Embryonic facial prominence (tissue), 1 donor: Measurements from ENCODE around the gene NAV2.

ENCODE experiments used
- DNase-seq: peaks from one replicate; pipeline ENCODE4 v3.0.0-alpha.2; 2016; ENCODE audit errors: extremely low spot score

The NAV2 gene

DNA sequence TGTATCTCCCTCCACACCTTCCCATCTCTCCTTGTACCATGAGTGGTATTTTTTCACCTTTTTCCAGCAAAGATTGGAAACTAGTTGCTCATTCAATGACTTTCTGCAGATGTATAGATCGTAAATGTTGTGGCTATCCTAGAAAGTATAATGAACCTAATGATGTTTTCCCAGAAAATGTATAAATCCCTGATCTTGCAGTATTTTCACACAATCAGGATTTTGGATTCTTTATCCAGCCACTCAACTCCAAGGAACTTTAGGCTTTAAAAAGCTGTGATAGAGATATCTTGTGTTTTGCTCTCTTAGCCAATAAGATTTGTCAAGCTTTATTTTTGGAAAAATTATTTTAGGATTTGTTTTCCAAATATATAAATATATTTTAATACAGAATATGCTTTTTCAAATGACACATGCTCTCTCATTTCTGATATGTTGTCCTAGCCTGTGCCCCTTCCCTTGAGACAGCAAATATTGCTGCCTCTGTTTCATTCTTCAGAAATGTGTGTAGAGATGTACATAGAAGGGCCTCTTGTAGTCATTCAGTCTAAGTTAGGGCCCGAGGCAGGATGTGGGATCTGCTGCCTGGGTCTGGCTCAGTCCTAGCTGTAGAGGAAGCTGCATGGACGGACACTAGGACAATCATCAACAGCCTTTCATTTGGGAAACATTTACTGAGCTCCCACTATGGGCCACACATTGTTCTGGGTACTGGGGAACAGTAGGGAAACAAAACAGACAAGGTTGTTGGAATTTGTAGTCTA lies 62.4 kb downstream of the NAV2 start:
- no peak for DNase-seq

DNA sequence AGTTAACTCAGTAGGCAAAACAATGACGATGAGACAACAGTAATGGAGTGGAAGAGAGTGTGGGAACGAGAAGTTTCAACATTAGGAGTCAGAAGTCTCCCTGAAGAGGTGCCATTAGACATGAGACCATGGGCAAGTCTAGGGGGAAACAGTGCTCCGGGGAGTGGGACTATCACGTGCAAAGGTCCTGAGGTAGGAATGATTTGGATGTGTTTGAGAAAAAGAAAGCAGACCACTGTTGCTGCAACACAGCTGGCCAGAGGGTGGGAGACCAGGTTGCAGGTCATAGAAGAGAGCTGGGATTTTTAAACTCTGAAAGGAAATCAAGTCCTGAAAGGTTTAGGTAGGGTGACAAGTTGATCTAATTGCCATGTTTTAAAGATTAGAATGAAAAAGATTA lies 63.0 kb downstream of the NAV2 start:
- DNase-seq: no peak

DNA sequence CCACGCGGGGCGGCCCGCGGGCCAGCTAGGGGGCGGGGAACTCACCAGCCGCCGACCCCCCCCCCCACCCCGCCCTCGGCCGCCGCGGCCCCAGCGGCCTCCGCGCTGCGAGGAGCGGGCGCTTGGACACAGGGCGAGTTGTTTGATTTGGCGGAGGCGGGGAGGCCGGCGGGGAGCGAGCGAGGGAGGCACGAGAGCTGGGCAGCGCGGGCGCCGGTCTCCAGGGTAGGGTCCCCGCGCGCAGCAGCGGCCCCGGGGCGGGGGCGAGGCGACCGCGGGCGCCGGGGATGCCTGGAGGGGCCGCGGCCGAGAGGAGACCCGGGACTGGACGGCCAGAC lies 64.4 kb downstream of the NAV2 start:
- no peak for DNase-seq

DNA sequence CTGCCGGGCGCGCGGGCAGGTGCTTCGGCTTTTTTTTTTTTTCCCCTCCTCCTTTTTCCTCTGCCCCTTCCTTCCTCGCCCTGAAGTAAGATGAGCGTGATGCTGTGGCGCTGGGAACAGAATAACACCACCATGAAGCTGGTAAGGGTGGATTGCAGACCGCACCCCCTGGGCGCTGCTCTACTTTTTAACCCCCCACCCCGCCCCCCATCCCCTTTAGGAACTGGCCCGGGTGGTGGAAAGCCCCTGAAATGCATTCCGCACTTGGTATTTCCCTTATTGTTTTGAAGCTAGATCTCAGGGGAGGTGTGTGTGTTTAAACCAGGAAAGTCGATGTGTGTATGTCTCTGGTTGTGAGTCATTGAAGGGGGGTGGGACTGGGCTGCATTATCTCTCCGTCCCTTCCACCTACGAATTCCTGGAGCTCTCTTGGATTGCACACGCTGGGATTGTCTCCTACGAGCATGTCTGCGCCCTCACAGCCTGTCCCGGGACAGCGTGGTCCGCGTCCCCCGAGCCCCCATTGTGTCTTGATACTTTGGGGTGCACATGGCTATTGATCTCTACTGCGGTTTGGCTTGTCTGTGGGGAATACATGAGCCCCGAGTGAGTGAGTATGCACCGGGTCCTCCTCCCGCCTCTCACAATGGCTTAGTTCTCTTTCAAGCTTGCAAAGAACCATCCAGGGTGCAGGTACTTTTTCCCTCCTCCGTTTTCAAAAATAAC lies 64.9 kb downstream of the NAV2 start:
- DNase-seq: no peak

DNA sequence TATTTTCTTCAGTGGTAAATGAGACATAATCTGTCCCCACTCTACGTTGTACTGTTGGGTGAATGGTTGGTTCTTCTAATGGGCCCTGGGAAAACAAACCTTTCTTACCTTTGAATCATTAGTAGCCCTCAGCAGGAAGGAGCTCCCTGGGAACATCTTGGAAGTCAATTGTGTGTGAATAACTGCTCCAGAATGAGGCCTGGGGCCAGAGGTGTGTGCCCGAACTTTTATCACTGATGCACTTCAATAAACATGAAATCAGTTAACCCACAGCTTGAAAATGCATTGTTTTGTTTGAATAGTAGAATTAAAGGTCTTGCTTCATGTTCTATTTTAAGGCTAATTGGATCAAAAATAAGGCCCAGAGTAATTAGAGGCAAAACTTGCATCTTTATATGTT lies 67.1 kb downstream of the NAV2 start:
- no peak for DNase-seq

DNA sequence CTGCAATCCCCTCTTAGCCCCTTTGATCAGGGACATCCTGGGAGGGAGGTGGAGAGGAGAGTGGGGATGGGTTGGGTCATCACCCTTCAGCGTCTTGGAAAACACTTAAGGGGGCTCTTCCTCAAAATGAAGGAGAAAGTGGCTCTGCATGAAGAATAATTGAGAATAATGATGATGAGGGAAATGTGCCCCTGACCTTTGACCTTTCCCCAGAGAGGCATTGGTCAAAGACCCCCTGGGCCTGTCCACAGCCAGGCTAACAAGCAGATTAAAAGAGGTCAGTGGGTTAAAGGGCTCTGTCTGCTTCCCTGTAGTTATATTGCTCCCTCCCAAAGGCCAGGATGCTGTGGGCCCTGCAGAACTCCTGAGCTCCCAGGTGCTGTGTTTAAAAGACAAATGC lies 68.7 kb downstream of the NAV2 start:
- no peak for DNase-seq

DNA sequence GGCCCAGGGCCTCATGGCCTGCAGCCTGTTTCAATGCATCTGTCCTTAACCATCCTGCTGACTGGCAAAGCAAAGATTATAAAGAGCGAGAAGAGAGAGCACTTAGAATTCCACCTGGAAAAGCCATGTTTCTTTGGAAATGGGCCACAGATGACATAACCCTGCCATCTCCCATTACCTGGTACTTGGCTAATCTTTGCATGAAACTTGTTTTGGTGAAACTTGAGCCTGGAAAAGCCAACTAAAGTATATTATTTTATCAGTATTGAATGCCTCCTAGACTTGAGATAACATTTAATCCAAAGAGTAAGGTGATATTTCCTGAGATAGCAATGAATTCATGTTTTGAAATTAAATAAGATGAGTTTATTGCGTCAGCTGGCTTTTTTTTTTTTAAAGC lies 72.6 kb downstream of the NAV2 start:
- no peak for DNase-seq

DNA sequence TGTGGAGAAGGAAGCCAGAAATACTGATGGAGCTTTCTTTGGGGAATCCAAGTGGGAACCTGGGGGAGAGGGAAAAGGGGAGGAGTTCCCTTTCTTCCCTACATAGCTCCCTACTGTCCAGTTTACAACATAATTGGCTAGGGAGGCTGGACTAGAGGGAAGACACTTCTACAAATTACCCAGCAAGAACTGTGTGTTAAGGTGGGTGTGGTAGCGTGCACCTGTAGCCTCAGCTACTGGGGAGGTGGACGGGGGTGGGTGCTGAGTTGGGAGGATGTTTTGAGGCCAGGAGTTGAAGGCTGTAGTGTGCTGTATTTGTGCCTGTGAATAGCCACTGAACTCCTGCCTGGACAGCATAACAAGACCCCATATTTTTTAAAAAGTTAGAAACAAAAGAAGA lies 74.0 kb downstream of the NAV2 start:
- DNase-seq: no peak

DNA sequence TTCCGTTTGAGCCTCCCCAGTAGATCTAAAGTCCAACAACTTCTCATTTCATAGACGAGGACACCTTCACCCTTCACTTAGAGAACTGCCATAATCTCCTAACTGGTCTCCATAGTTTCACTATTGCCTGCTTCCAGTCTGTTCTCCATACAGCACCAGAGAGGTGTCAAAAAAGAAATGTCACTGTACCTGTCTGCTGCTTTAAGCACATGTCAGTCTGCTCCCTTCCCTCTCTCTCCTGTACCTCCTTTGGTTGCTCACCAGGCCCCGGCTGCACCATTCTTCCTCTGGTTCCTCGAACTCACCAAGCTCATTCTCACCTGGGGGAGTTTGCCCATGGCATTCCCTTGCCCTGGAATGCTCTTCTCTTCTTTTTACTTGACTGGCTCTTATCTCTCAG lies 75.8 kb downstream of the NAV2 start:
- DNase-seq: no peak

DNA sequence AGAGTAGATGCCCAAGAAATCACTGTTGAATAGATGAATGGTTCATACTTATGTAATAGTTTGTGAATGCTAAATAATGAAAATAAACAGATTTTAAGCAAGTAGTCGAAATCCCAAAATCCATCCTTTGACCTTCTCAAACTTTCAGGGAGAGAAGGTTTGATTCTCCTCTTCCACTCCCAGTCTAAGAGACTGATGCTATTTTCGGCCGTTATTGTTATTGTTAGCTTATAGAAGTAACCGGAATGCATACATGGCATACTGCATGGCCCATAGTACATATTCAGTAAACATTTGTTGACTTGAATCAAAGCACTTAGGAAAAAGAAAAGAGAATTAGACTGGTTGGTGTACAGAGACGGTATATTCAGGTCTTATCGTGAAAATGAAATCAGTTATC lies 76.6 kb downstream of the NAV2 start:
- DNase-seq: no peak

GRCh38 chr11:19789835-19790710 lies 77.4 kb downstream of the NAV2 start:
- DNase-seq: no peak

DNA sequence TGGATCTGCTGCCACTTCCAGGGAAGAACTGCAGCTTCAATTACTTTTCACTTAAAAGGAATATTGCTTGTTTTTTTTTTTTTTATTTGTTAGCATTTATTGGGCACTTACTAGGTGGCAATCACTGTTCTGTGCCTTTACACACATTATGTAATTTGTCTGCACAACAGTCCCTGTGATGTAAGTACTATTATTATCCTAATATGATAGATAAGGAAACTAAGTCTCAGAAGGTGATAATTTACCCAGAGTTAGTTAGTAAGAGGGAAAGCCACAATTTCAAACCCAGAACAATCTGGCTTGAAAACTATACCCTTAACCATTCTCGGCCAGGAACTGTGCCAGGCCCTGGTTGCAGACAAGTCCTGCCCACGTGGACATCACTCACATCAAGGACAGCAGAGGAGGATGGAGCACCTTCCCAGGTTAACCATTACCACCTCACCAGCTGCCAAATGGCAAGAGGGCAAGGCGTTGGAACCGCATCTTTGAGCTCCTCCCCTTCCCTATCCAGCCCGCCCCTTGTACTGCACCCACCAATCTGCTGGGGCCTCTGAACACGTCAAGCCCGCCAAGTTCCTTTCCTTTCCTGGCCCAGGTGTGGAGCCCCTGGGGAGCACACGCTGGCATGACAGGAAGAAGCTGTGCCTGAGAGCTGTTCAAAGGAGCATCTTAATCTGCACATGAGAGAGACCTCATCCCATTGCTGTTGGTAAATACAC lies 78.4 kb downstream of the NAV2 start:
- no peak for DNase-seq

DNA sequence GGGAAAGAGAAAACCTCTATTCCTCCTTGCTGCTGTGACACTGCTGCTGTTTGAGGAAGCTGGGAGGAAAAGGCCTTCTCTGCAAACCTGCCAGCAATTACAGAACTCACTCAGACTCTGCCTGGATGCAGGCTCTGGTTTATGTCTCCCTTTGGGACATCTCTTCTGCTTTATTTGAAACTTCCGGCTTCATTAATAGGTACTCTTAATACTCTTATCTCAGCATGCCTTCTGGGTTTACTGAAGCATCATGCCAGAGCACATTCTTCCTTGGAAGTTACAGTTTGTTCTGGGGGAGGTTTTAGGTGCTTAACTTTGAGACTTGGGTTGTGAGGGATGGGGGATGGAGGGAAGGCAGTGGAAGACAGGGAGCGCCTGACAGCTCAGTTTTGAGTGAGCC lies 79.9 kb downstream of the NAV2 start:
- DNase-seq: no peak

DNA sequence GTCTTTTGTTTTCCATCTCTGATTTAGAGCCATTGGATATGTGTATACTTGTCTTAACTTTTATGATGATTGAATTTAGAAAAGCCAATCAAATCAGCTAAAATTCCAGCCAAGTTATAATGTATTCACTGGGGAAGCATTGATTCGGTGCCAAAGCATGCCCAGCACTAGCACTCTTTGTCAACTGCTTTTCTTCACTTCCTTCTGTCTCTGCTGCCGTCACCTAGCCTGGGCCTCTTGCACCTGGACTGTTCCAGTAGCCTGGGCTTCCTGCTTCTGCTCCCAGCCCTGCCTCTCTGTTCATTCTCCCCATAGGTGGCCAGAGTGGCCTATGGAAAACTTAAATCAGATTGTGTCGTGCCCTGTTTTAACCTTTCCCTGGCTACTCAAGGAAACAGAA lies 80.7 kb downstream of the NAV2 start:
- DNase-seq: no peak

GRCh38 chr11:19794161-19794560 lies 81.5 kb downstream of the NAV2 start:
- no peak for DNase-seq

DNA sequence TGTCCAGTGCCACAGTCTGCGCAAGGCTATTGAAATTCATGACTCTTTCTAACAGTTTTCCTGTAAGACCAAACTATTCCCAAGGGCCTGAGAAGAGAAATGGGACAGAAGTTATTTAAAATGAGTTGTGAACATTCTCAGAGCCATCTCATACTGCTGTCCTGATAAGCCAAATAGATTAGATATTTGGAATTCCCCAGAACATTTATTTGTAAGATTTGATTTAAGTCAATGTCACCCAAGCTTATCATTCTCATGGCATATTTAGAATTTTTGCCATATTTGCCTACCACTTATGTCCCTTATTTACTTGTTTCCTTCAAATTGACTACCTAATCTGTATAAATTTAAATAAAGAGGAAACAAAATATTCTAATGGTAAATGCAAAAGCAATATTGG lies 82.4 kb downstream of the NAV2 start:
- DNase-seq: no peak

GRCh38 chr11:19800162-19800561 lies 87.5 kb downstream of the NAV2 start:
- DNase-seq: no peak

- DNase-seq: no peak
These were observed 88.3 kb downstream of the NAV2 start for GRCh38 chr11:19800714-19801519.

DNA sequence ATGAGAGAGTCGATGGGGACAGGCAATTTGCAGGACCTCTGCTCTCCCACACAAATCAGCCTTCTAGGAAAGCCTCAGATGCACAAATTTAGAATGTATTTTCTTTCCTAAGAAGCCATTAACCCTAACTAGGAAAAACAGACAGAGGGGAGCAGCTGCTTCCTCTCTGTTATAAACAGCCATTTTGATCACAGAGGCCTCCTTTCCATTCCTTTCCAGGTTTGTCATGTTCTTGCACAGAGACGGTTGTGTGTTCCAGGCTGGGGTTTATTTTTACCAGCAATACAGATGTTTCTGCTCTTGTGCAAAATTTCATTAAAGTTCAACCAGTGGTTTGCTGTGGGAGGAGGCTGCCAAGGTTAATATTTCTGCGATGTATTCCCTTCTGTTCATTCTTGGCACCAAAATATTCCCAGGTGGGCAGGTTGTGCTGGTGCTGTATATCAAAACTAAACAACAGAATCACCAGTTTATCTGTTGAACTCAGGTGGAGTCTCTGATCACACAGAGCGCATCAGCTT lies 90.2 kb downstream of the NAV2 start:
- no peak for DNase-seq

DNA sequence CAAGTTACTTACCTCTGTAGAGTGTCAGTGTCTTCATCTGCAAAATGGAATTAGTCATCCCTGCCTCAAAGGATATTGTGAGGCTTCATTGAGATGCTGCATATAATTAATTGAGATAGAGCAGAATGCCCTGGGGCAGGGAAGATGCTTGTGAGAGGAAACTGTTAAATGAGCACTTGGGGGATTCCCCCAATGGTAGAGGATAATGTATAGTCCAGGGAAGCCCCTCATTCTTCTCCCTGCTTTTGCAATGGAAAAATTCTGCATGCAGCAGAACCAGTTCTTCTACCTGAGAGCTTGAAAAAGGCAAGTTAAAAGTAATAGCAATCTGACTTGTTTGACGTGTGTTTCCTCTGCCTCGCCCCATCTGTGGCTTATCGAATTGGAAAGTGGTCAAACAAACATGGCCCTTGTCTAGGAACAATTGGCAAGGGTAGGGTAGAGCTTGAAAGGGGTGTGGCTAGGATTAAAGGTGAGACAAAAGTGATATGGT lies 90.9 kb downstream of the NAV2 start:
- no peak for DNase-seq

DNA sequence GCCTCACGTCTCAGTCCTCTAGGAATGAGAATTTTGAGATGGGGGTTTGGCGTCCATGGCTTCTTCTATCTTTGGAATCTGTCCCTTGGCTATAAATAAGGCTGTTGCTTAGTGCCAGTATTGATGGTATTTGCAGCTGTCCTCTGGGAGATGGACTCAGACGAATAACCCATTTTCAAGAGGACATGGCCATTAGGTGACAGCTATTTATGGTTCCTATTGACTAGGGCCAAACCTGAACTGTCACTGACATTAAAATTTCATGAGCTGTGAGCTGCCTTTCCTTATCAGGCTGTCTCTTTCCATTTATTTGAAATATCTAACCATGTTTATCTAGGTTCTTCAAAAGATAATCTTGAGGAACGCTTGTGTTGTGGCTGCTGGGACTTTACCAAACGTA lies 92.7 kb downstream of the NAV2 start:
- no peak for DNase-seq
